Sigmoid colon (tissue), 7 donors: ENCODE data around the gene BEST3. TPM values are rescaled to one million over a fixed set of nuclear protein-coding genes. Genes with fewer than 3 reads are reported as not detected.

Experiments used
- DNase-seq: peaks from one replicate; pipeline ENCODE4 v3.0.0-alpha.2; 2019
- H3K27ac ChIP-seq, 4 donors: fragments of 200-600 bp; sonication (generic); one replicate each; pipeline ENCODE4 v1.5.1; 2016 to 2019; ENCODE audit warnings: mild to moderate bottlenecking in 1 of 4
- H3K27me3 ChIP-seq, 3 donors: fragments of 200-600 bp; sonication (generic); one replicate each; pipeline ENCODE4 v1.5.1; 2019; ENCODE audit warnings: mild to moderate bottlenecking in 1 of 3
- H3K36me3 ChIP-seq, 4 donors: fragments of 200-600 bp; sonication (generic); one replicate each; pipeline ENCODE4 v1.5.1; 2016 to 2019
- H3K4me1 ChIP-seq, 4 donors: fragments of 200-600 bp; sonication (generic); one replicate each; pipeline ENCODE4 v1.5.1; 2017 to 2019
- H3K4me3 ChIP-seq, 4 donors: fragments of 200-600 bp; sonication (generic); one replicate each; pipeline ENCODE4 v1.5.1; 2017 to 2019; ENCODE audit warnings: mild to moderate bottlenecking in 2 of 4, moderate library complexity in 1 of 4
- H3K9me3 ChIP-seq, 4 donors: fragments of 200-600 bp in 3 of 4; sonication (generic) in 3 of 4; one replicate each; pipeline versions ENCODE4 v1.5.1 to v1.6.1; 2013 to 2019
- EP300 ChIP-seq, 4 donors: sonication (generic); formaldehyde crosslinking; IDR thresholded peaks; one replicate each; pipeline ENCODE4 v1.6.1; 2017; ENCODE audit warnings: antibody characterized with exemption in 4 of 4
- POLR2A ChIP-seq, 2 donors: fragments of 450-650 bp; IDR thresholded peaks; one replicate each; pipeline ENCODE4 v1.6.1; 2016; ENCODE audit warnings: antibody characterized with exemption in 2 of 2, mild to moderate bottlenecking in 2 of 2, moderate library complexity in 2 of 2
- POLR2AphosphoS5 ChIP-seq, 4 donors: sonication (generic); formaldehyde crosslinking; IDR thresholded peaks; one replicate each; pipeline ENCODE4 v1.6.1; 2017; ENCODE audit warnings: antibody characterized with exemption in 4 of 4
- WGBS, 2 donors: extraction: QIAGEN DNeasy Blood & Tissue Kit; methylation state at CpG; one replicate each; pipeline ENCODE4 v1.1.7; 2013; 5-methylcytosine and 5-hydroxymethylcytosine counted together
- intact Hi-C: fragments of 100-400 bp; cut with DNase I; formaldehyde crosslinking; loops from one replicate; pipeline ENCODE4 v1.15.1; 2023
- polyA plus RNA-seq, 3 donors: library from polyadenylated mRNA; stranded (reverse); fragments of 200-250 nt; gene quantifications; one replicate each; pipeline ENCODE4 v1.2.3, GENCODE V29; 2013
- total RNA-seq, 4 donors: library from RNA; depleted of rRNA; stranded (reverse); fragments of >200 nt; gene quantifications; one replicate each; pipeline ENCODE4 v1.1.0, GENCODE V29; 2016
- TF ChIP-seq, protein P1 (sequence below), 4 experiments: fragments of 450-650 bp in 3 of 4; fragments of 200-600 bp in 1 of 4; IDR thresholded peaks; one replicate each; pipeline ENCODE4 v1.5.1; 2016 to 2019; ENCODE audit warnings: antibody characterized with exemption in 4 of 4, mild to moderate bottlenecking in 3 of 4, moderate library complexity in 2 of 4
- donor health status: healthy with polysubstance abuse.
- donor health status: Bipolar disorder and iron deficiency.
- donor health status: healthy.

Gene BEST3
- total and polyA plus RNA-seq, 7 donors = not detected

DNA sequence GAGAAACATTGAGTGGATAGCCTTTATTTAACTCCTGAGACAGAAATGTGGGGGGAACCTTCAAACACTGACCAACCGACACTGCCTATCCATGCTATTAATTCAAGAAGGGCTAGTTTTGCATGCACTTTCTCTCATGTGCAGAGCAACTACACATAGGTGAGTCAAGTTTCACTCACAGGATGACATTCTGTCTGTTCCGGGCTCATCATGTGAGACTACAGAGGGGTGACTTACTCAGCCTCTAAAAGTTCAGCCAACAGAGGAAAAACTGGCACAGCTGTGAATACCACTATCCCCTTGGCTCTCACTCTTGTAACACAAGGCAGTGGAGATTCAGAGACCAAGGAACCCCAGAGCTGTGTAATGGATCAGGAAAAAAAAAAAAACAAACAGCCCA lies 13.3 kb downstream of the BEST3 start:
- TF ChIP-seq, protein P1, sequence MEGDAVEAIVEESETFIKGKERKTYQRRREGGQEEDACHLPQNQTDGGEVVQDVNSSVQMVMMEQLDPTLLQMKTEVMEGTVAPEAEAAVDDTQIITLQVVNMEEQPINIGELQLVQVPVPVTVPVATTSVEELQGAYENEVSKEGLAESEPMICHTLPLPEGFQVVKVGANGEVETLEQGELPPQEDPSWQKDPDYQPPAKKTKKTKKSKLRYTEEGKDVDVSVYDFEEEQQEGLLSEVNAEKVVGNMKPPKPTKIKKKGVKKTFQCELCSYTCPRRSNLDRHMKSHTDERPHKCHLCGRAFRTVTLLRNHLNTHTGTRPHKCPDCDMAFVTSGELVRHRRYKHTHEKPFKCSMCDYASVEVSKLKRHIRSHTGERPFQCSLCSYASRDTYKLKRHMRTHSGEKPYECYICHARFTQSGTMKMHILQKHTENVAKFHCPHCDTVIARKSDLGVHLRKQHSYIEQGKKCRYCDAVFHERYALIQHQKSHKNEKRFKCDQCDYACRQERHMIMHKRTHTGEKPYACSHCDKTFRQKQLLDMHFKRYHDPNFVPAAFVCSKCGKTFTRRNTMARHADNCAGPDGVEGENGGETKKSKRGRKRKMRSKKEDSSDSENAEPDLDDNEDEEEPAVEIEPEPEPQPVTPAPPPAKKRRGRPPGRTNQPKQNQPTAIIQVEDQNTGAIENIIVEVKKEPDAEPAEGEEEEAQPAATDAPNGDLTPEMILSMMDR (IDR thresholded peaks at IDR 0.05) = no peak
- no peak for TF ChIP-seq POLR2A (IDR thresholded peaks at IDR 0.05)
- TF ChIP-seq EP300 (IDR thresholded peaks at IDR 0.05) = no peak
- TF ChIP-seq POLR2AphosphoS5 (IDR thresholded peaks at IDR 0.05) = no peak
- no peak overlapping the region for H3K27ac ChIP-seq
- WGBS, 2 donors = 91 to 95% methylated on average over 2 of the region's 2 CpGs
- DNase-seq = no peak
- H3K9me3 ChIP-seq = no peaks in the 10 kb centered on the region
- no peak overlapping the region for H3K4me3 ChIP-seq
- intact Hi-C loops = no loop called here
- H3K27me3 ChIP-seq = no peaks in the 10 kb centered on the region
- no peaks in the 10 kb centered on the region for H3K36me3 ChIP-seq
- H3K4me1 ChIP-seq = peaks cover 0 to 8% (median 0%) of the 10 kb centered on the region in 4 donors

DNA sequence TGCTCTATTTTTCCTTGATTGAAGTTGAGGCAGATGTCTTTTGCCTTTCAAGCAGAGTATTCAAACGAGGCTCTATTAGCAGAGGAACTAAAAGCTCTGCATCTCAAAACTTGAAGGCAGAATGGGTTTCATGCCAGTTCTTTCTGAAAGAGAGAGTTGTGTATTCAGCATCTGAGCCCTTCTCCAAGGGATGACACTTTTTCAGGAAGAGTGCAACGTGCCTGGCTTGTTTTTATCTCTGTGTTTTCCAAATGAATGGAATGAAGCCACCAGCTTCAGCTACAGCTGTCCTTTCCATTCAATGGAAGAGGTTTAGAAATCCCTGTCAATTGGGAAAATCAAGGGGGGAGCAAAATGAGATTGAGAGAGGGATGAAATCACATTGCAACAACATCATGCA lies 14.6 kb downstream of the BEST3 start:
- no peaks in the 10 kb centered on the region for H3K27me3 ChIP-seq
- intact Hi-C loops = no loop called here
- no peak for TF ChIP-seq POLR2A (IDR thresholded peaks at IDR 0.05)
- TF ChIP-seq POLR2AphosphoS5 (IDR thresholded peaks at IDR 0.05) = no peak
- TF ChIP-seq, protein P1 (IDR thresholded peaks at IDR 0.05) = no peak
- no peak for TF ChIP-seq EP300 (IDR thresholded peaks at IDR 0.05)
- H3K4me1 ChIP-seq = peaks cover 0 to 8% (median 0%) of the 10 kb centered on the region in 4 donors
- no peak overlapping the region for H3K4me3 ChIP-seq
- 59 to 61% methylated on average over 2 of the region's 2 CpGs for WGBS, 2 donors
- no peaks in the 10 kb centered on the region for H3K36me3 ChIP-seq
- no peak overlapping the region for H3K27ac ChIP-seq
- DNase-seq = no peak
- H3K9me3 ChIP-seq = no peaks in the 10 kb centered on the region

DNA sequence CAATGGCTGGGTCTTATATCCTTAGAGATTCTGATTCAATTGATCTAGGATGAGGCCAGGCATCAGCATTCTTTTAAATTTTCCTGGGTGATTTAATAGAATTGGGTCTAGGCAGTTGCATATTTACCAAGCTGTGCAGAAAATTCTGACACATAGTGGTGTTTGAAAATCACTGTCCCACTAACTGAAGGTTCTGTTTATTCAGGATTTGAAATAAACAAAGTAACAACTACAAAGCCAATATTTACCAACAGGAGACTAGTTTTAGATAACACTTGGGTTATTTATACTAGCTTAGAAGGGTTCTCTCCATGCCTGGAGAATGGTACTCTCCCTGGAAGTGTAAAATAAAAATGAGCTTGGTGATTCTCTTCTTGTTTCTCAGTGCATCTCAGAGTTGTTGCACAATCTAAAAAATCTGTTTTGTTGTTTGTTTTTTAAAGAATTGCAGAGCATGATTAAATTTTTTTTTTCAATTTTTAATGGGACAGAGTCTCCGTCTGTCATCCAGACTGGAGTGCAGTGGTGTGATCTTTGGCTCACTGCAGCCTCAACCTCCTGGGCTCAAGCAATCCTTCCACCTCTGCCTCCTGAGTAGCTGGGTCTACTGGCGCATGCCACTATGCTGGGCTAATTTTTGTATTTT lies 16.9 kb downstream of the BEST3 start:
- H3K4me1 ChIP-seq = no peaks in the 10 kb centered on the region
- 93% methylated on average over 2 of the region's 2 CpGs for WGBS, 2 donors
- H3K27ac ChIP-seq = no peak overlapping the region
- H3K9me3 ChIP-seq = no peaks in the 10 kb centered on the region
- no peak overlapping the region for H3K4me3 ChIP-seq
- intact Hi-C loops = no loop called here
- no peak for DNase-seq
- TF ChIP-seq POLR2A (IDR thresholded peaks at IDR 0.05) (no peak), EP300 (IDR thresholded peaks at IDR 0.05) (no peak), POLR2AphosphoS5 (IDR thresholded peaks at IDR 0.05) (no peak)
- TF ChIP-seq, protein P1 (IDR thresholded peaks at IDR 0.05) = no peak
- no peaks in the 10 kb centered on the region for H3K36me3 ChIP-seq
- H3K27me3 ChIP-seq = no peaks in the 10 kb centered on the region

DNA sequence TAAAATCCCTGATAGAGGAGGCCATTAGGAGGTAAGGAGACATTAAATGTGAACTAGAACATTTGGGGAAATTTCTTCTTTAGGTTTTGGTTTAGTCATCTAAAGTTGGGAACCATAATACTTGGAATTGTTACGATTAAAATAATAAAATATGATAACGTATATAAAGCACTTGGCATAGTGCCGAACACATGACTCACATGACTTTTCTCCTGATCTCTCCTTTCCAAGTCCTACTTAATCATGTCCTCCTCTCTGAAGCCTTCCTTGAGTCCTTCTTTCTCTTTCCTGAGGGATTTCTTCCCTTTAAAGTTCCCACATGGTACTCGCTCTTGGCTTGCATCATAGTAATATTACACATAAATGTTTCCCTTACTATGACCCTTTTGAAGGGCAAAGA lies 20.0 kb downstream of the BEST3 start:
- 72 to 86% methylated on average over 4 of the region's 4 CpGs for WGBS, 2 donors

More for the DNA sequence above, 20.0 kb downstream of the BEST3 start:
- intact Hi-C loops = no loop called here
- H3K4me3 ChIP-seq = no peak overlapping the region
- no peaks in the 10 kb centered on the region for H3K9me3 ChIP-seq
- TF ChIP-seq, protein P1 (IDR thresholded peaks at IDR 0.05) = no peak
- TF ChIP-seq EP300 (IDR thresholded peaks at IDR 0.05) (no peak), POLR2A (IDR thresholded peaks at IDR 0.05) (no peak), POLR2AphosphoS5 (IDR thresholded peaks at IDR 0.05) (no peak)
- H3K27ac ChIP-seq = no peak overlapping the region
- no peaks in the 10 kb centered on the region for H3K4me1 ChIP-seq
- H3K27me3 ChIP-seq = no peaks in the 10 kb centered on the region
- H3K36me3 ChIP-seq = no peaks in the 10 kb centered on the region
- no peak for DNase-seq
